SIG-M5 treated with dmso at 0.1 percent for 504 hours (cell line): ENCODE data around the gene CRISP3.
A peak's percentile ranks its signal among the peaks of the same experiment; 100 is the strongest.
"Not testable (repeated sequence)": the region's sequence is repeated elsewhere in the genome, so short reads cannot be mapped to it uniquely, and the experiment has no call there.

Experiments used
- DNase-seq: peaks from one replicate; lab custom pipeline; 2025; ENCODE audit not compliant: unreplicated experiment; lab: John Stamatoyannopoulos, UW

The CRISP3 gene

GRCh38 chr6:49744259-49744658 is at the start of gene CRISP3:
Gene CRISP3, minus strand, starts transcription at chr6:49744388. Its CDS starts 21 bp downstream, at chr6:49744367.
- DNase-seq, result peak; percentile 11

GRCh38 chr6:49790341-49790740 is 46.2 kb upstream of the CRISP3 start:
- no peak for DNase-seq

DNA sequence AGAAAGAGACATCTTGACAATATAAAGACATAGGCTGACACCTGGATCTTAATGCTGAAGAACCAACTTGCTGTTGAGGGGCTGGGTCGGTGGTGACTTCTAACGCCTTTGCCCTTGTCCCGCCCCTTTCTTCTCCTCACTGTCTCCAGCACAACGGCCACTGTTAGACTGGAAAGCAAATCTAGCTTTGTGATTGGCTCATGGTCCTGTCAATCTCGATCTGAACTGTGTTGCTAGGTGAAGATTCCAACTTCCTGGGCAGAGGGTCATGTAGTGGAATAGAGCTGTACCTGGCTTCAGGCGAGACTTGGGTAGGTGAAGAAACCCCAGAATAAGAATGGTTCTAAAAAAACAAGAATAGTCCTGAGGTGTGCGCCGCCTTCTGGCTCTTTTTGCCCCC is 43.0 kb upstream of the CRISP3 start, which contains the start of gene PGK2:
Gene PGK2 (minus strand): TSS at position 110 of the 400 bp plus-strand sequence. CDS start 98 bp downstream, at position 12.
- no peak for DNase-seq

DNA sequence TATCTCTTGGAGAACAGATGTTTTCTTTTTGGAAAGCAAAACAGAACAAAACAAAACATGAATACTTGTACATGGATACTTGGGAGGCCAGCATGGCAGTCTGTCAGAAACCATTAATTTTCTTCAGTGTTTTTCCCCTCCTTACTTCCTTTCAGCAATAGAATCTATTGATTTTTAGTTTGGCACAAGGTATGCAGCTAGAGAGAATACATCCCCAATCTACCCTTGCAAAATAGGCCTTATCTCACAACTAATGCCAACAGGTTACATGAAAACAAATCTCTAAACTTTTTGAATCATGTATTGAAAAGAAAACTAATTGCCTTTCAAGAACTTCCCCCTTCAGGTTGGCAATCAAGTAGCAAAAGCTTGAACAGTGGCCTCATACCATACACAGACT is 40.1 kb upstream of the CRISP3 start:
- DNase-seq, result no peak

DNA sequence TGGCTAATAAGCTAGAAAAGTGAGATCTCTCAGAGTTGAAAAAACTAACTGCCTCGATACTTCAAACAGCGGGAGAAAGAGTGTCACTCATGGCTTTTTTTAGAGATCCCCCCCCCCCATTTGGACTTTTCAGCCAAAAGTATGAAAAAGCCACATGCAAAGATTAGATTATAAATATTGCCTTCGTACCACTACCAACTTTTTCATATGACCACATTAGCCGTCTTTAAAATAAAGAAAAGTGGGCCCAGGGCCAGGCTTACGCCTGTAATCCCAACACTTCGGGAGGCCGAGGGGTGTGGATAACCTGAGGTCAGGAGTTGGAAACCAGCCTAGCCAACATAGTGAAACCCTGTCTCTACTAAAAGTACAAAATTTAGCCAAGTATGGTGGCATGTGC is 38.5 kb upstream of the CRISP3 start:
- DNase-seq, result no peak

- no peak for DNase-seq
Observed at GRCh38 chr6:49782293-49782692, 38.1 kb upstream of the CRISP3 start.

- DNase-seq, result no peak
Observed at GRCh38 chr6:49776444-49776843, 32.3 kb upstream of the CRISP3 start.

GRCh38 chr6:49775043-49775442 is 30.9 kb upstream of the CRISP3 start:
- DNase-seq, result no peak

- DNase-seq, result no peak
Observed at GRCh38 chr6:49772285-49772684, 28.1 kb upstream of the CRISP3 start.

DNA sequence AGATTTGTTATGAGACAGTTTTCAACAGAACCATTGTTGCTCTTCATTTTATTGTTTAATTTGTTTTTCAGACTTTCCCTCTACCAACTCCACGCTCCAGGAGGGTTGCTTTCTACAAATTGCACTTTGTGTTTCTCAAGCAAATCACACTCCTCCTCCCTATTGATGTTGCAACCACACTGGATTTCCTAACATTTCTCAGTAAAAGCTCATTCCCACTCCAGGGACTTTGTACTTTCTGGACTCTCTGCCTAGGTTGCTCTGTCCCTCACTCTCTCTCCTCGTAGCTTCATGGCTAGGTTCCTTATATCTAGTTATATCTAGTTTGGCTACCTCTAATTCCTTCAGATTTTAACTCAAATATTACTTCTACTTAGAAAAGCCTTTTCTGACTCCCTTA is 22.6 kb upstream of the CRISP3 start:
- no peak for DNase-seq

DNA sequence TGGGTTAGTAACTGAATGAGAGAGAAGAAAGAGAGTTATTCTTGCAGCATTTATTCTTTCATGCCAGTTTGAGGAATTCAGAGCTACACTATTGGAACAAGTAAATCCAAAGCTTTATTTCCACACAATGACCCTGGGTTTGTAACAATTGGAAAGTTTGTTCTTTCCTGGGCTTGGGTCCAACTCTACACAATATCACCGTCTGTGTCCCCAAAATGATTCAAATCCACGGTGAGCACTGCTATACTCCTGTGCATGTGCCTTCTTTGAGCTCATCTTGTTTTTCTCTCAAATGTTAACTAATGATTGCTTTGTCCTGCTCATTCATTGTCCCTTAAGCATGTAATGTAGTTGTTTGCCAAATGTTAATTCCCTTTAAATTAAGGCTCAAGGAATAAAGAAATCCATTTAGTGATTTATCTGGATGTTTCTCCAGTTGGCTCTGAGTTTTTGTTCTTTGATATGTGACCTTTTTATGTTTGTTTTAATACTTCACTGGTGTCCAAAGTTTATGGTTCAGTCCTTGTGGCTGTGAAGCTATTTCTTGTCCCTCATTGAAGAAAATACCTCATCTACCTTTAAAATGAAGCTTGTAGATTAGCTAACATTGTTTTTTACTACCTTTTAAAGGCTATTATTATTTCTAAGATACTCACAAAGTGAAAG is 20.5 kb upstream of the CRISP3 start:
- no peak for DNase-seq

- no peak for DNase-seq
Observed at GRCh38 chr6:49743429-49743828, 759 bp downstream of the CRISP3 start.

- DNase-seq, result no peak
Observed at GRCh38 chr6:49739423-49739822, 4.8 kb downstream of the CRISP3 start.

- DNase-seq, result no peak
Observed at GRCh38 chr6:49736017-49736508, 8.1 kb downstream of the CRISP3 start.

DNA sequence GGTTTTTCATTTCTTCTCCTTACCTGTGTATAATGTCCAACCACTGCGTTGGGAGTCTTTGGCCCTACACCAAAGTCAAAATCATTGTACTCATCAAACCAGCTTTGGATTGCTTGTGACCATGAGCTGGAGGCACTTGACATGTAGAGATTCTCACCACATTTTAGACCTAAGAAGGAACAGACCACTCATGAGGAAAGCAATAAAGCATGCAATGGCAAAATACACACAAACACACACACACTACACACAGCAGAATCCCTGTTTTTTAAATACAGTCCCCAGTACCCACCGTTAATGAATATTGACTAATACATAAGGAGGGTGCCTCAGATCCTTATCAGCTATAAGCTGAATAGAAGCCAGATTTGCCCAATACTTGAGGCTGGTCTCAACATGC is 10.5 kb downstream of the CRISP3 start:
- DNase-seq, result no peak

DNA sequence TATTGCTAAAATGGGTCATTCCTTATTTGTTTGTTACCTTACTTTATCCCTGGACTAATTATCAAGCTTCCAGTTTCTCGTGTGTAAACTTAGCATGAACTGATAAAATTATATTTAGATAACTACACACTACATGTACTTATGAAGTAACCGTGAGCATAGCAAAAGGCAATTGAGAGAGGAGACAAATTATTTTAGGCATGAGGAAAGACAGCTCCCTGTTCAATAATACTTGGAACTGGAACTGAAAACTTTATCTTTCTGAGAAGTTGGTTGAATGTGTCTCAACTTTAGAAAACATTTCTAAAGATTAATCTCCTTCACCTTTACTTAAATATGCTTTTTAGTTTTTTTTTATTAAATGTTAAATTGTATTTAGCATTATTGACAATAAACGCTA is 11.4 kb downstream of the CRISP3 start:
- no peak for DNase-seq

DNA sequence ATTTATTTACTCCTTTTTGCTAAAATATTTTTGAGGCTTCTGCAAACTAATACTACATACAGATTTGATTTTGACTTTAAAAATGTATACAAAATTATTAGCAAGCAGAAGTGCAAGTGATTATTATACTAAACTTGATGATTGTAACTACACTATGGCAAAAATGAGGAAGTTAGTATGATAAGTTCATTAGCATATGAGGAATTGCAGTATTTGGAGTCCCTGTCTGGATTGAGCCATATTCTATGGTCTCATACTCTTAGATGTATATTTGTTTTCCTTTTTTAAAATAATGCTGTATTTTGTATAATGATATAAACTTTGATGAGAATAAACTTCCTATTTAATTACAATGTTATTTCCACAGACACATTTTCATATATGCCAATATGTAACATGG is 13.9 kb downstream of the CRISP3 start:
- no peak for DNase-seq

DNA sequence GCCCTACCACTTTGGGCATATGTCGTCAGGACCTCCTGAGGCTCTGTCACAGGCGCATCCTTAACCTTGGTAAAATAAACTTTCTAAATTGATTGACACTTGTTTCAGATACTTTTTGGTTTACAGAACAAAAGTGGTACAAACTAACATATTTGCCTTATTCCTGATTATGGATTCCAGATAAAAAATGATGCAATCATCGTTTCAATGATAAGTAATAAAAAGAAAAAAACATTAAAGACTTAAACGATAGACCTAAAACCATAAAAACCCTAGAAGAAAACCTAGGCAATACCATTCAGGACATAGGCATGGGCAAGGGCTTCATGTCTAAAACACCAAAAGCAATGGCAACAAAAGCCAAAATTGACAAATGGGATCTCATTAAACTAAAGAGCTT is 20.3 kb downstream of the CRISP3 start:
- DNase-seq, result not testable (repeated sequence)

- DNase-seq, result no peak
Observed at GRCh38 chr6:49721297-49721696, 22.9 kb downstream of the CRISP3 start.

DNA sequence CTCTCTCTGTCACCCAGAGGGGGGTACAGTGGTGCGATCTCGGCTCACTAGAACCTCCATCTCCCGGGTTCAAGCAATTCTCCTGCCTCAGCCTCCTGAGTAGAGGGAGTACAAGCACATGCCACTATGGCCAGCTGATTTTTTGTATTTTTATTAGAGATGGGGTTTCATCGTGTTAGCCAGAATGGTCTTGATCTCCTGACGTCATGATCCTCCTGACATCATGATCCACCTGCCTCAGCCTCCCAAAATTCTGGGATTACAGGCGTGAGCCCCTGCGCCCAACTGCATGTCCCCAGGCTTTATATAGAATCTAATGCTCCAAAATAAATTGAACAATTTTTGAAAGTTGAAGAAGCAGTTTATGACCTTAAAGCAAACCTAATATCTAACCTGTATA is 23.8 kb downstream of the CRISP3 start:
- no peak for DNase-seq

DNA sequence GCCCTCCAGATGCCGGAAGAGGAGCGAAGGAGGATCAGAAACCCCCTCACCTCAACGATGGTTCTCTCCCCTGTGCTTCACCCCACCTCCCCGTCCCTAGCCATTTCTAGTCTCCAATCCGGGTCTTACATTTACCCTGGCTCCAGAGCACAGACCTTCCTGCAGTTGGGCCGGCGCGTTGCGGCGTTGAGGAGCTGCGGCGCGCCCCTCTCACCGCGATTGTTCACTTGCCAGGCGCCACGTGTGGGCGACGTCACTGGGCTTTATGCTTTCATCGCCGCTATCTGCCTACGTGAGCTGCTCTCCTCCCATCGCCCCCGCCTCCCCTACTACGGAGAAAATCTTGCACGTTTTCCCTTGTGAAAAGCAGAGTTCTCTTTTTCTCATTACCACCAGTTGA is 30.8 kb downstream of the CRISP3 start, which contains the start of gene CRISP2:
Gene CRISP2 (minus strand): TSS at position 198 of the 400 bp plus-strand sequence. CDS start 4,347 bp downstream, outside the sequence.
- no peak for DNase-seq

GRCh38 chr6:49698478-49698877 is 45.7 kb downstream of the CRISP3 start:
- DNase-seq, result no peak

- DNase-seq, result no peak
Observed at GRCh38 chr6:49693512-49693911, 50.7 kb downstream of the CRISP3 start.
